Kidney tubule cell (primary cell): ENCODE results near the gene RAB37.

ENCODE experiments used
- DNase-seq: peaks from one replicate; pipeline ENCODE4 v3.0.0-alpha.2; 2018; ENCODE audit warnings: low spot score

The RAB37 gene

GRCh38 chr17:74779948-74780400, 42.9 kb downstream of the RAB37 start:
- no peak for DNase-seq

- peak; percentile 54 for DNase-seq
Observed at GRCh38 chr17:74780443-74781238, 43.6 kb downstream of the RAB37 start.

- DNase-seq: no peak
Observed at GRCh38 chr17:74782571-74782970, 45.5 kb downstream of the RAB37 start.

- no peak for DNase-seq
Observed at GRCh38 chr17:74784125-74784810, 47.2 kb downstream of the RAB37 start.

- peak; percentile 25 for DNase-seq
Observed at GRCh38 chr17:74785096-74785980, 48.3 kb downstream of the RAB37 start.

GRCh38 chr17:74785981-74786360, 48.9 kb downstream of the RAB37 start:
- DNase-seq: no peak

GRCh38 chr17:74786431-74787055, 49.5 kb downstream of the RAB37 start:
- no peak for DNase-seq

GRCh38 chr17:74790161-74791058, 53.4 kb downstream of the RAB37 start:
- no peak for DNase-seq

GRCh38 chr17:74792586-74793105, 55.6 kb downstream of the RAB37 start:
- DNase-seq: no peak

- no peak for DNase-seq
Observed at GRCh38 chr17:74795327-74796020, 58.4 kb downstream of the RAB37 start.

- no peak for DNase-seq
Observed at GRCh38 chr17:74796211-74796610, 59.2 kb downstream of the RAB37 start.

- DNase-seq: no peak
Observed at GRCh38 chr17:74796866-74797265, 59.8 kb downstream of the RAB37 start.
